Measurements from ENCODE around the gene MAGEB1.
A peak's percentile ranks its signal among the peaks of the same experiment; 100 is the strongest.

The MAGEB1 gene

GRCh38 chrX:30282527-30282926 is 35.6 kb downstream of the MAGEB1 start:
- no peaks in the 10 kb centered on the region for H3K9me3 ChIP-seq (ENCODE audit: severe bottlenecking)
- H3K36me3 ChIP-seq (ENCODE audit: low read depth), result no peaks in the 10 kb centered on the region
- peak overlapping the region; percentile 58 for H3K27ac ChIP-seq (ENCODE audit: poor library complexity, severe bottlenecking)
- no peak overlapping the region for H3K4me3 ChIP-seq (ENCODE audit: severe bottlenecking)
- DNase-seq (ENCODE audit: low spot score) (no peak), ATAC-seq (ENCODE audit: low read depth) (0 out of 3 replicates have a peak, but pooled peaks have one; percentile 32)
- TF ChIP-seq CTCF (IDR thresholded peaks at IDR 0.05; ENCODE audit: poor library complexity, severe bottlenecking), result no peak
- peaks cover 19% of the 10 kb centered on the region for H3K4me1 ChIP-seq (ENCODE audit: insufficient read depth, poor library complexity, severe bottlenecking)
- no peaks in the 10 kb centered on the region for H3K27me3 ChIP-seq (ENCODE audit: insufficient read depth, poor library complexity, severe bottlenecking)

GRCh38 chrX:30283456-30284200 is 36.7 kb downstream of the MAGEB1 start:
- H3K27ac ChIP-seq (ENCODE audit: poor library complexity, severe bottlenecking), result peak overlapping the region; percentile 58
- no peaks in the 10 kb centered on the region for H3K27me3 ChIP-seq (ENCODE audit: insufficient read depth, poor library complexity, severe bottlenecking)
- DNase-seq (ENCODE audit: low spot score), result no peak
- peak; percentile 94 for ATAC-seq (ENCODE audit: low read depth)
- H3K4me3 ChIP-seq (ENCODE audit: severe bottlenecking), result no peak overlapping the region
- peaks cover 19% of the 10 kb centered on the region for H3K4me1 ChIP-seq (ENCODE audit: insufficient read depth, poor library complexity, severe bottlenecking)
- H3K36me3 ChIP-seq (ENCODE audit: low read depth), result no peaks in the 10 kb centered on the region
- TF ChIP-seq CTCF (IDR thresholded peaks at IDR 0.05; ENCODE audit: poor library complexity, severe bottlenecking), result no peak
- H3K9me3 ChIP-seq (ENCODE audit: severe bottlenecking), result no peaks in the 10 kb centered on the region

- no peaks in the 10 kb centered on the region for H3K9me3 ChIP-seq (ENCODE audit: severe bottlenecking)
- no peaks in the 10 kb centered on the region for H3K27me3 ChIP-seq (ENCODE audit: insufficient read depth, poor library complexity, severe bottlenecking)
- no peak overlapping the region for H3K4me3 ChIP-seq (ENCODE audit: severe bottlenecking)
- no peaks in the 10 kb centered on the region for H3K4me1 ChIP-seq (ENCODE audit: insufficient read depth, poor library complexity, severe bottlenecking)
- no peak for TF ChIP-seq CTCF (IDR thresholded peaks at IDR 0.05; ENCODE audit: poor library complexity, severe bottlenecking)
- no peaks in the 10 kb centered on the region for H3K36me3 ChIP-seq (ENCODE audit: low read depth)
- ATAC-seq (ENCODE audit: low read depth) (no peak), DNase-seq (ENCODE audit: low spot score) (no peak)
- H3K27ac ChIP-seq (ENCODE audit: poor library complexity, severe bottlenecking), result no peak overlapping the region
These were observed 49.7 kb downstream of the MAGEB1 start for GRCh38 chrX:30296408-30297254.

- H3K36me3 ChIP-seq (ENCODE audit: low read depth), result no peaks in the 10 kb centered on the region
- no peak overlapping the region for H3K27ac ChIP-seq (ENCODE audit: poor library complexity, severe bottlenecking)
- no peaks in the 10 kb centered on the region for H3K9me3 ChIP-seq (ENCODE audit: severe bottlenecking)
- ATAC-seq (ENCODE audit: low read depth), result no peak
- peaks cover 4% of the 10 kb centered on the region for H3K4me1 ChIP-seq (ENCODE audit: insufficient read depth, poor library complexity, severe bottlenecking)
- no peak for DNase-seq (ENCODE audit: low spot score)
- H3K27me3 ChIP-seq (ENCODE audit: insufficient read depth, poor library complexity, severe bottlenecking), result no peaks in the 10 kb centered on the region
- no peak for TF ChIP-seq CTCF (IDR thresholded peaks at IDR 0.05; ENCODE audit: poor library complexity, severe bottlenecking)
- H3K4me3 ChIP-seq (ENCODE audit: severe bottlenecking), result no peak overlapping the region
These were observed 54.3 kb downstream of the MAGEB1 start for GRCh38 chrX:30301208-30301607.

Measured in RWPE2 (cell line).